Fibroblast of the aortic adventitia (primary cell): ENCODE results near the gene PLD1. TPM values are rescaled to one million over a fixed set of nuclear protein-coding genes. Genes with fewer than 3 reads are reported as not detected.

ENCODE experiments used
- DNase-seq: peaks from one replicate; pipeline ENCODE4 v3.0.0-alpha.2; 2010; ENCODE audit warnings: low read depth
- H3K4me3 ChIP-seq: 2 replicates; pipeline ENCODE4 v1.5.1; 2011; ENCODE audit warnings: low read depth, mild to moderate bottlenecking, control low read depth, low read length, moderate library complexity
- total RNA-seq: library from RNA; depleted of rRNA; stranded (reverse); fragments of >200 nt; gene quantifications from 2 replicates; pipeline ENCODE4 v1.2.3, GENCODE V29; 2012; ENCODE audit warnings: low replicate concordance
- TF ChIP-seq, protein P1 (sequence below): IDR thresholded peaks from 2 replicates; pipeline ENCODE4 v1.5.1; 2011; ENCODE audit warnings: mild to moderate bottlenecking, low read length, control low read depth, inconsistent platforms; ENCODE audit not compliant: insufficient read depth

The PLD1 gene
- total RNA-seq, 1 donor: 23.1 TPM

DNA sequence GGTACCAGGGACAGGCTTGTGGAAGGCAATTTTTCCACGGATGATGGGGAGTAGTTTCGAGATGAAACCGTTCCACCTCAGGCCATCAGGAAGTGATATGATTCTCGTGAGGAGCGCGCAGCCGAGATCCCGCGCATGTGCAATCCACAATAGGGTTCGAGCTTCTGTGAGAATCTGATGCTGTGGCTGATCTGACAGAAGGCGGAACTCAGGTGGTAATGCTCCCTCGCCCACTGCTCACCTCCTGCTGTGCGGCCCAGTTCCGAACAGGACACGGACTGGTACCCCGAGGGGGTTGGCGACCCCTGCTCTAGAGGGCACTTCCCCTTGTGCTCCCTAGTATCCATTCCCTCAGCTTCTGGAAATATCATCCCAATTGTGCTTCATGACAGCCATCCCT, 99.9 kb downstream of the PLD1 start:
- TF ChIP-seq, protein P1, sequence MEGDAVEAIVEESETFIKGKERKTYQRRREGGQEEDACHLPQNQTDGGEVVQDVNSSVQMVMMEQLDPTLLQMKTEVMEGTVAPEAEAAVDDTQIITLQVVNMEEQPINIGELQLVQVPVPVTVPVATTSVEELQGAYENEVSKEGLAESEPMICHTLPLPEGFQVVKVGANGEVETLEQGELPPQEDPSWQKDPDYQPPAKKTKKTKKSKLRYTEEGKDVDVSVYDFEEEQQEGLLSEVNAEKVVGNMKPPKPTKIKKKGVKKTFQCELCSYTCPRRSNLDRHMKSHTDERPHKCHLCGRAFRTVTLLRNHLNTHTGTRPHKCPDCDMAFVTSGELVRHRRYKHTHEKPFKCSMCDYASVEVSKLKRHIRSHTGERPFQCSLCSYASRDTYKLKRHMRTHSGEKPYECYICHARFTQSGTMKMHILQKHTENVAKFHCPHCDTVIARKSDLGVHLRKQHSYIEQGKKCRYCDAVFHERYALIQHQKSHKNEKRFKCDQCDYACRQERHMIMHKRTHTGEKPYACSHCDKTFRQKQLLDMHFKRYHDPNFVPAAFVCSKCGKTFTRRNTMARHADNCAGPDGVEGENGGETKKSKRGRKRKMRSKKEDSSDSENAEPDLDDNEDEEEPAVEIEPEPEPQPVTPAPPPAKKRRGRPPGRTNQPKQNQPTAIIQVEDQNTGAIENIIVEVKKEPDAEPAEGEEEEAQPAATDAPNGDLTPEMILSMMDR: no peak
- DNase-seq: no peak
- no peak overlapping the region for H3K4me3 ChIP-seq

DNA sequence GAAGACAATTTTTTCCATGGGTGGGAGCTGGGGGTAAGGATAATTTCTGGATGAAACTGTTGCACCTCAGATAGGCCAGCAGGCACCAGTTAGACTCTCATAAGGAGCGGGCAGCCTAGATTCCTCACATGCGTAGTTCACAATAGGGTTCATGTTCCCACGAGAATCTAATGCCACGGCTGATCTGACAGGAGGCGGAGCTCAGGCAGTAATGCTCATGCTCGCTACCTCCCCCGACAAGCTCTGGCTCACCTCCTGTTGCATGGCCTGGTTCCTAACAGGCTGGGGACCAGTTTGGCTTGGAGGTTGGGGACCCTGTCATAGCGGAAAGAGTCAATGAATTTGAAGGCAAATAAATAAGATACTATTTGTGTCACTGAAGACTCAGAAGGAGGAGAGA, 105.5 kb downstream of the PLD1 start:
- H3K4me3 ChIP-seq: no peak overlapping the region
- no peak for DNase-seq
- TF ChIP-seq, protein P1: no peak

DNA sequence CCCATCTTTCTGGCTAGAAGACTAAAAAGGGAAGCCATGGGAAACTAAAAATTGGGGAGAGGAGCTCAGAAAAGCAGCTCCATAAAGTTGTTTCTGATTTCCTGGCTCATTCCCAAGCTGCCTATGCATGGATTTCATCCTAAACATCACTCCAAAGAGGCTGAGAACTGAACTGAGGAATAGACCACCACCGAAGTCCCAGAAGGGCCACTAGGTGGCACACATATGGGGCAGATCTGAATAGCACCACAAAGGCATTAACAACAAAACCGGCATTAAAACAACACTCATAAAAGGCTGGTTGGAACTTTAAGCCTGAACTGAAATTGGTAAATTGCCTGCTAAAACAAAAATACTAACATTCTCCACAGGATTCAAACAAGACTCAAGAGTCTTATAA, 106.3 kb downstream of the PLD1 start:
- DNase-seq: peak; percentile 54
- no peak overlapping the region for H3K4me3 ChIP-seq
- TF ChIP-seq, protein P1: peak; percentile 60

DNA sequence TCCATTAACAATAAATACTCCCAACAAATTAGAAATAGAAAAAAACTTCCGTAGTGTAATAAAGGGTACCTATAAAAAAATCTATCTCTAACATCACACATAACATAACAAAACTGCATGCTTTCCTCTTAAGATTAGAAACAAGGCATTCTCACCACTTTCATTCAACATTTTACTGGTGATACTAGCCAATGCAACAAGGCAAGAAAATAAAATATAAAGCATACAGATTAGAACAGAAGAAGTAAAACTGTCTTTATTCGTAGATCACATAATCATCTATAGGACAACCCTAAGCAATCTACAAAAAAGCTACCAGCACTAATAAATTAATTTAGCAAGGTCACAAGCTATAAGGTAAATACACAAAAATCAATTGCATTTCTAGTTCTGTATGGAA, 107.1 kb downstream of the PLD1 start:
- no peak for DNase-seq
- TF ChIP-seq, protein P1: no peak
- H3K4me3 ChIP-seq: no peak overlapping the region

DNA sequence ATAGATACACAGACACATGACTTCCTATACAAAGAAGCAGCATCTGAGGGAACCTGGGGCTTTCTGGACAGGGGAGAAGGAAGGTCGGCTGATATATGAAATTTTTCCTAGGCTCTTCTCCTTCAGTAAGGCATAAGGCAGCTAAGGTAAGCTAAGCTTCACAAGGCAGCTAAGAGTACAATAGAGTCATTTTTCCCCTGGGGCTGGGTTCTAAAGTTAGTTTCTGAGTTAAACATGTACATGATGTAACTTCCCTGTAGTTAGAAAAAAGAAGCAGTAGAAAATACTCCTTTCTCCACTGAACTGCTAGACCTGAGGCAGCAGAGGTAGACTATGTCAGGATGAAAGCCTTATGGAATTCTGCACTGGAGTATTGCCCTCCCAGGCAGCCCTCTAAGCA, 109.6 kb downstream of the PLD1 start:
- TF ChIP-seq, protein P1: no peak

DNA sequence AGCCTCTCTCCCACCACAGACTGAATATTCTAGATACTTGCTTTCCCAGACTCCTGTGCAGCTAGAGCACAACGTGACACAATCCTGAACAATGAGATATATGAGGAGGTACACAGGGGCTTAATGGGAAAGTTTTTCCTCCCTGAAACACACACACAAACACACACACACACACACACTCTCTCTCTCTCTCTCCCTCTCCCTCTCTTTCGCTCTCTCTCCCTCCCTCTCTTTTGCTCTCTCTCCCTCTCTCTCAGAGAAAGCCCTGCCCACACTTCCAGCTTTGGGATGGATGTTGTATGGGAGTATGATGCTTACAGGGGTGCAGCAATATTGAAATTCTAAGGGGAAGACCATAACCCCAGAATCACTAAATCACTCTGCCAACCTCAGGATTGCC, 110.1 kb downstream of the PLD1 start:
- TF ChIP-seq, protein P1: no peak
- H3K4me3 ChIP-seq: no peak overlapping the region
- peak; percentile 12 for DNase-seq

More for the DNA sequence above, 109.6 kb downstream of the PLD1 start:
- DNase-seq: peak; percentile 49
- no peak overlapping the region for H3K4me3 ChIP-seq

DNA sequence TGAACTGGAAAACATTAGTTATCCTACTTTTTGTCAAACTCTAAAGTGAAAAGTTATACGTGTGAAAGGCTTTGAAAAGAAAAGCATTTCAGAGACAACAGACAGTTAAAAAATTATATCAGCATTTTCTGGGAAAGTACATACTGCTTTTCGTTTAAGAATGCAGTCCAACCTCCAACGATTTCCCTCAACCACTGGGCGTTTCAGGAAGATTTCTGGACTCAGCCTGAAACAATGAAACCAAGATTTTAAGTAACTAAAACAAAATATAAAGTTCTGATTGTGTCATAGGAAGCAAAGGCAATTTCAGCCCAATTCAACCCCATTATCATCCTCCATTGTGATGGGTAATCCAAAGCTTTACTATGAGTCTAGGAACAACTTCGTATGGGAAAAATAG, 110.7 kb downstream of the PLD1 start:
- no peak overlapping the region for H3K4me3 ChIP-seq
- DNase-seq: peak; percentile 70
- TF ChIP-seq, protein P1: no peak
